Neural progenitor cell (in vitro differentiated cells): Measurements from ENCODE around the gene SSH3.

Source experiments
- CTCF ChIP-seq: fragments of 200-600 bp; sonication (generic); IDR thresholded peaks from 2 replicates; pipeline ENCODE4 v1.5.1; 2017; ENCODE audit warnings: antibody characterized with exemption, mild to moderate bottlenecking
- EZH2 ChIP-seq: fragments of 200-600 bp; sonication (generic); IDR thresholded peaks from 2 replicates; pipeline ENCODE4 v1.6.1; 2017; ENCODE audit warnings: antibody characterized with exemption, mild to moderate bottlenecking, moderate library complexity
- EZH2phosphoT487 ChIP-seq: fragments of 200-600 bp; sonication (generic); IDR thresholded peaks from 2 replicates; pipeline ENCODE4 v1.6.1; 2017; ENCODE audit warnings: antibody characterized with exemption

GRCh38 chr11:67277231-67277961 lies 25.9 kb upstream of the SSH3 start:
- no peak for TF ChIP-seq CTCF
- no peak for TF ChIP-seq EZH2phosphoT487
- no peak for TF ChIP-seq EZH2
